BJ (cell line): ENCODE data around the gene RHOT2. TPM values are rescaled to one million over a fixed set of nuclear protein-coding genes. Genes with fewer than 3 reads are reported as not detected.
A peak's percentile ranks its signal among the peaks of the same experiment; 100 is the strongest.

Source experiments
- CTCF ChIA-PET: fragments of 350-600 bp; formaldehyde crosslinking; extraction: SDS; loops from one replicate; lab custom pipeline; 2021; ENCODE audit warnings: antibody characterized with exemption, inconsistent platforms; lab: Yijun Ruan, JAX
- POLR2A ChIA-PET: fragments of 300-600 bp; sonication (Branson Sonifier 250); formaldehyde crosslinking; extraction: SDS; loops from one replicate; lab custom pipeline; 2021; ENCODE audit warnings: antibody characterized with exemption; lab: Charles Lee
- DNase-seq: peaks from one replicate; pipeline ENCODE4 v3.0.0-alpha.2; 2011; ENCODE audit warnings: low read depth
- H3K27me3 ChIP-seq: 2 replicates; pipeline ENCODE4 v1.6.0; 2011; ENCODE audit warnings: low read length; ENCODE audit not compliant: control insufficient read depth, insufficient read depth
- H3K36me3 ChIP-seq: 2 replicates; pipeline ENCODE4 v1.5.1; 2011; ENCODE audit warnings: low read length; ENCODE audit not compliant: control insufficient read depth, insufficient read depth
- H3K4me3 ChIP-seq: 2 replicates; pipeline ENCODE4 v1.5.1; 2011; ENCODE audit warnings: low read depth, mild to moderate bottlenecking, control low read depth, low read length
- polyA plus RNA-seq: library from polyadenylated mRNA; depleted of rRNA; stranded (reverse); fragments of >200 nt; gene quantifications from 2 replicates; pipeline ENCODE4 v1.2.3, GENCODE V29; 2011
- TF ChIP-seq, protein P1 (sequence below): IDR thresholded peaks from 2 replicates; pipeline ENCODE4 v1.5.1; 2011; ENCODE audit warnings: low read depth, mild to moderate bottlenecking, control low read depth, inconsistent platforms, low read length, moderate library complexity; ENCODE audit not compliant: insufficient read depth

RHOT2 gene
- polyA plus RNA-seq, 1 experiment = 81.7 TPM

- TF ChIP-seq, protein P1, sequence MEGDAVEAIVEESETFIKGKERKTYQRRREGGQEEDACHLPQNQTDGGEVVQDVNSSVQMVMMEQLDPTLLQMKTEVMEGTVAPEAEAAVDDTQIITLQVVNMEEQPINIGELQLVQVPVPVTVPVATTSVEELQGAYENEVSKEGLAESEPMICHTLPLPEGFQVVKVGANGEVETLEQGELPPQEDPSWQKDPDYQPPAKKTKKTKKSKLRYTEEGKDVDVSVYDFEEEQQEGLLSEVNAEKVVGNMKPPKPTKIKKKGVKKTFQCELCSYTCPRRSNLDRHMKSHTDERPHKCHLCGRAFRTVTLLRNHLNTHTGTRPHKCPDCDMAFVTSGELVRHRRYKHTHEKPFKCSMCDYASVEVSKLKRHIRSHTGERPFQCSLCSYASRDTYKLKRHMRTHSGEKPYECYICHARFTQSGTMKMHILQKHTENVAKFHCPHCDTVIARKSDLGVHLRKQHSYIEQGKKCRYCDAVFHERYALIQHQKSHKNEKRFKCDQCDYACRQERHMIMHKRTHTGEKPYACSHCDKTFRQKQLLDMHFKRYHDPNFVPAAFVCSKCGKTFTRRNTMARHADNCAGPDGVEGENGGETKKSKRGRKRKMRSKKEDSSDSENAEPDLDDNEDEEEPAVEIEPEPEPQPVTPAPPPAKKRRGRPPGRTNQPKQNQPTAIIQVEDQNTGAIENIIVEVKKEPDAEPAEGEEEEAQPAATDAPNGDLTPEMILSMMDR = no peak
- peak overlapping the region; percentile 64 for H3K4me3 ChIP-seq
- DNase-seq = no peak
- H3K36me3 ChIP-seq = no peaks in the 10 kb centered on the region; the same call in 1 of the 2 replicates
- CTCF ChIA-PET = interaction anchor here (0.7 to 5.5 kb wide), 6 partner anchors 9 to 340 kb away, joined by 3 to 120 read pairs (median 4); partner anchors contain the start of genes CCDC78, CHTF18, CIAO3 and RPUSD1
- H3K27me3 ChIP-seq = no peaks in the 10 kb centered on the region
- POLR2A ChIA-PET = no interaction called here
Measured at GRCh38 chr16:716200-716568, 48.3 kb downstream of the RHOT2 start.

DNA sequence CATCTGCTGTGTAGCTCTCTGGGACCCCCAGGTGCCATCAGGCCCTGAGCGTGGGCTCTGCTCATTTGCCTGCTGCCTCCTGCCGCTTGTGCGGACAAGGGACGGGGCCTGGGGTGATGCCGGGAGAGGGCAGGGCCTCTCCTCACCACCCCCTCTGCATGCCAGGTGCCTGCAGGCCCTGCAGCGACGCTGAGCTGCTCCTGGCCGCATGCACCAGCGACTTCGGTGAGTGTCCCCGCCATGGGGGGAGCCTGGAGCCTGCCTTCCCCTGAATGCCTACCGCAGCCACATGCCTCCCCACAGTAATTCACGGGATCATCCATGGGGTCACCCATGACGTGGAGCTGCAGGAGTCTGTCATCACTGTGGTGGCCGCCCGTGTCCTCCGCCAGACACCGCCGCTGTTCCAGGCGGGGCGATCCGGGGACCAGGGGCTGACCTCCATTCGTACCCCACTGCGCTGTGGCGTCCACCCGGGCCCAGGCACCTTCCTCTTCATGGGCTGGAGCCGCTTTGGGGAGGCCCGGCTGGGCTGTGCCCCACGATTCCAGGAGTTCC, 48.9 kb downstream of the RHOT2 start:
- DNase-seq = no peak
- CTCF ChIA-PET = interaction anchor here (2.7 to 5.5 kb wide), 2 partner anchors 8 to 69 kb away, joined by 18 to 120 read pairs; partner anchors contain the start of genes CCDC78, CHTF18 and RPUSD1
- TF ChIP-seq, protein P1 = no peak
- POLR2A ChIA-PET = no interaction called here
- Histone ChIP-seq H3K4me3 (no peak overlapping the region), H3K27me3 (no peaks in the 10 kb centered on the region), H3K36me3 (no peaks in the 10 kb centered on the region; the same call in 1 of the 2 replicates)

DNA sequence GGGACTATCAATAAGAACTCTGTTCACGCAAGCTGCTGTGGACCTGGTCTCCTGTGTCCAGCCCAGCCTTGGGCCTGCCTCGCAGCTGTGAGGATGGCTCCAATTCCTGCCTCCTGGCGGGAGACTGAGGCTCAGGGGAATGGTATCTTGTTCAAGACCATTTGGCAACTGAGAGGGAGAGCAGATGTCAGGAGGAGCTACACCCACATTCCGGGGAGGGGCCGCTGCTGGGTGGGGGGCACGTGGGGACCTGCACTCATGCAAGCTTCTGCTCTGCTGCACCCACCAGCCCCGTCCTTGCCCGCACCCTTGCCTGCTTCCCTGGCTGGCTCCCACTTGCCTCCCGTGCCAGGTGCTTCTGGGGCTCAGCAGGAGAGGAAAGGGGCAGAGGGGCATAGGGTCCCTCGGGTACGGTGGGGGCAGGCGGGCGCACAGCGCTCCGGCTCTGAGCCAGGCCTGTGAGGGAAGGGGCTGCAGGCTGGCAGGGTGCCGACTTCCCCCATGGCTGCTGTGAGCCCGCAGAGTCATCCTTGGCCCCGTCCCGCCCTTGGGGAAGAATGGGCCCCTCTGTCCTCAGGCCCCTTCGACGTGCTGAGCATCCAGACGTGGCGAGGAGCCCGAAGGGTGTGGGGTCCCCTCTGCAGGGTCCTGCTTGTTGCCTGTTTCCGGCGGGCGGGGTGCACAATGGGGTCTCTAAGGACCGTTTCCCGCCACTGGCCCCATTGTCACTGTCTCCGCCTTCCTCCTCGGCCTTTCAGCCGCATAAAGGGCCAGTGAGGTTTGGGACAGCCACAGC, 49.7 kb downstream of the RHOT2 start:
- ChIA-PET CTCF (no interaction called here), POLR2A (no interaction called here)
- DNase-seq = no peak
- Histone ChIP-seq H3K27me3 (no peaks in the 10 kb centered on the region), H3K4me3 (no peak overlapping the region), H3K36me3 (peaks cover under 1% of the 10 kb centered on the region; the same call in 1 of the 2 replicates)
- TF ChIP-seq, protein P1 = no peak

- Histone ChIP-seq H3K27me3 (no peaks in the 10 kb centered on the region), H3K4me3 (no peak overlapping the region), H3K36me3 (peaks cover 2% of the 10 kb centered on the region; the same call in 1 of the 2 replicates)
- TF ChIP-seq, protein P1 = no peak
- CTCF ChIA-PET = interaction anchor here (3.2 kb wide), 1 partner anchor 66 kb away, joined by 16 read pairs; no protein-coding TSS in a partner anchor
- DNase-seq = no peak
- POLR2A ChIA-PET = no interaction called here
Measured at GRCh38 chr16:718389-718788, 50.5 kb downstream of the RHOT2 start.

- ChIA-PET POLR2A (no interaction called here), CTCF (interaction anchor here (3.2 kb wide), 1 partner anchor 66 kb away, joined by 16 read pairs; no protein-coding TSS in a partner anchor)
- H3K27me3 ChIP-seq = no peaks in the 10 kb centered on the region
- DNase-seq = no peak
- H3K36me3 ChIP-seq = peaks cover 2% of the 10 kb centered on the region; the same call in 1 of the 2 replicates
- H3K4me3 ChIP-seq = no peak overlapping the region
- TF ChIP-seq, protein P1 = no peak
Measured at GRCh38 chr16:718922-719321, 51.0 kb downstream of the RHOT2 start.
